Heart left ventricle (tissue), 16 donors: ENCODE data around the gene CDON. TPM values are rescaled to one million over a fixed set of nuclear protein-coding genes. Genes with fewer than 3 reads are reported as not detected.
A peak's percentile ranks its signal among the peaks of the same experiment; 100 is the strongest.

Source experiments
- ATAC-seq, 4 donors: fragments of 200-7000 bp; cut with Tn5 transposase; one replicate each; pipeline ENCODE4 v1.9.1; 2020 to 2022; ENCODE audit warnings: moderate library complexity in 4 of 4, mild to moderate bottlenecking in 3 of 4, moderate number of reproducible peaks in 1 of 4
- DNase-seq, 5 donors: peaks; one replicate each; pipeline ENCODE4 v3.0.0-alpha.2; 2020
- H3K27ac ChIP-seq, 12 donors: fragments of 200-600 bp; sonication (generic) in 4 of 12; one replicate each; pipeline versions ENCODE4 v1.5.0 to v1.8.0; 2016 to 2022; ENCODE audit warnings: mild to moderate bottlenecking in 2 of 12
- H3K27me3 ChIP-seq, 9 donors: fragments of 200-600 bp; sonication (generic) in 2 of 9; one replicate each; pipeline versions ENCODE4 v1.5.1 to v1.8.0; 2016 to 2022; ENCODE audit warnings: mild to moderate bottlenecking in 3 of 9
- H3K36me3 ChIP-seq, 9 donors: fragments of 200-600 bp; sonication (generic) in 2 of 9; one replicate each; pipeline versions ENCODE4 v1.5.0 to v1.8.0; 2018 to 2022; ENCODE audit warnings: mild to moderate bottlenecking in 2 of 9
- H3K4me1 ChIP-seq, 12 donors: fragments of 200-600 bp; sonication (generic) in 4 of 12; one replicate each; pipeline versions ENCODE4 v1.5.0 to v1.8.0; 2016 to 2022; ENCODE audit warnings: mild to moderate bottlenecking in 3 of 12
- H3K4me3 ChIP-seq, 12 donors: fragments of 200-600 bp; sonication (generic) in 4 of 12; one replicate each; pipeline versions ENCODE4 v1.5.0 to v1.8.0; 2017 to 2022; ENCODE audit warnings: mild to moderate bottlenecking in 9 of 12, moderate library complexity in 4 of 12
- H3K9me3 ChIP-seq, 12 donors: fragments of 200-600 bp; sonication (generic) in 4 of 12; one replicate each; pipeline versions ENCODE4 v1.5.0 to v1.8.0; 2016 to 2022; ENCODE audit warnings: mild to moderate bottlenecking in 1 of 12
- CTCF ChIP-seq, 12 donors: fragments of 200-600 bp; sonication (generic) in 4 of 12; IDR thresholded peaks; one replicate each; pipeline versions ENCODE4 v1.5.0 to v1.8.0; 2018 to 2022; ENCODE audit warnings: antibody characterized with exemption in 12 of 12, mild to moderate bottlenecking in 5 of 12
- POLR2A ChIP-seq, 2 donors: fragments of 450-650 bp; IDR thresholded peaks; one replicate each; pipeline ENCODE4 v1.6.1; 2017; ENCODE audit warnings: antibody characterized with exemption in 2 of 2, mild to moderate bottlenecking in 2 of 2, moderate library complexity in 2 of 2
- WGBS, 4 donors: extraction: QIAGEN DNeasy Blood & Tissue Kit in 2 of 4; methylation state at CpG; one replicate each; pipeline versions ENCODE4 v1.1.5 to v1.1.7; 2013 to 2018; 5-methylcytosine and 5-hydroxymethylcytosine counted together
- intact Hi-C, 10 donors: fragments of 100-400 bp; cut with DNase I; formaldehyde crosslinking; loops; one replicate each; pipeline versions ENCODE4 v1.11.1 to v1.14.2; 2022
- polyA plus RNA-seq, 2 donors: library from polyadenylated mRNA; stranded (reverse); fragments of 200-250 nt; gene quantifications; one replicate each; pipeline ENCODE4 v1.2.3, GENCODE V29; 2013
- total RNA-seq, 9 donors: library from RNA; depleted of rRNA in 2 of 9; stranded (reverse); fragments of >200 nt in 2 of 9; fragmentation: NEBNext Ultra II Directional in 3 of 9; extraction: Animal tissue kit (Norgen Biotek cat#: 25700) in 3 of 9; gene quantifications; one replicate each; pipeline versions ENCODE4 v1.1.0 to v1.2.4, GENCODE V29; 2016 to 2023
- donor health status: ischemic (EF 13 %, LVEDD 7.1; RV severe dilation, severe dysfunction).
- donor health status: healthy with polysubstance abuse.
- donor health status: DM: no; HTN: yes; CAD: no.
- donor health status: DM: no; HTN: no; CAD: no.
- donor health status: ischemic (EF 25% LVEDD 6.9; RV normal size, moderate dysfunction).
- donor health status: ischemic (EF 25% LVEDD 5.7; RV mildly dilated, moderate dysfunction).
- donor health status: healthy.
- donor health status: DM: yes; HTN: yes; CAD: no.
- donor health status: ischemic (EF 35%, LVEDD 5.7; RV mildly dilated, moderate dysfunction).
- donor health status: nonischemic (EF 11% LVEDD 7.7; RV severe dilation, severe dysfunction).
- donor health status: DM: yes; HTN: yes; CAD: no.
- donor health status: PGD.
- donor health status: ischemic (EF 29% LVEDD 5.4; RV normal size, mild dysfunction).
- donor health status: nonischemic (EF 23%, LVEDD 6.1; RV moderate dilation, normal function).

Gene CDON
- total and polyA plus RNA-seq, 11 donors, result 1.2 to 51.5 (median 7.3) TPM

GRCh38 chr11:125924384-125925007, 138.2 kb downstream of the CDON start:
- ATAC-seq (no peak), DNase-seq (no peak)
- no peaks in the 10 kb centered on the region for H3K4me1 ChIP-seq
- TF ChIP-seq CTCF (IDR thresholded peaks at IDR 0.05) (no peak), POLR2A (IDR thresholded peaks at IDR 0.05) (no peak)
- no peaks in the 10 kb centered on the region for H3K9me3 ChIP-seq
- WGBS, 4 donors, result 79 to 89% (median 87%) methylated on average over 9 of the region's 9 CpGs
- no peak overlapping the region for H3K27ac ChIP-seq
- H3K4me3 ChIP-seq, result no peak overlapping the region
- no peaks in the 10 kb centered on the region for H3K36me3 ChIP-seq
- peaks cover 0 to 10% (median 0%) of the 10 kb centered on the region in 9 donors for H3K27me3 ChIP-seq
- intact Hi-C loops, result loop anchor here in 4 of 10 donors (1.0 to 5.0 kb wide), 3 partner anchors 268 to 343 kb away; partner anchors contain the start of genes FOXRED1 (in 1 of the 4) and SRPRA (in 1 of the 4)

GRCh38 chr11:125923633-125924032, 139.0 kb downstream of the CDON start:
- H3K9me3 ChIP-seq, result no peaks in the 10 kb centered on the region
- H3K27me3 ChIP-seq, result peaks cover 0 to 13% (median 0%) of the 10 kb centered on the region in 9 donors
- no peaks in the 10 kb centered on the region for H3K4me1 ChIP-seq
- ATAC-seq, result no peak
- intact Hi-C loops, result loop anchor here in 7 of 10 donors (1.0 to 5.0 kb wide), 4 partner anchors 269 to 271 kb away; no protein-coding TSS in a partner anchor
- no peak overlapping the region for H3K27ac ChIP-seq
- TF ChIP-seq POLR2A (IDR thresholded peaks at IDR 0.05), result no peak
- TF ChIP-seq CTCF (IDR thresholded peaks at IDR 0.05), result no peak
- no peak for DNase-seq
- no peak overlapping the region for H3K4me3 ChIP-seq
- no peaks in the 10 kb centered on the region for H3K36me3 ChIP-seq
- 85 to 96% (median 92%) methylated on average over 8 of the region's 8 CpGs for WGBS, 4 donors

- Histone ChIP-seq H3K4me3 (no peak overlapping the region), H3K27ac (no peak overlapping the region), H3K36me3 (no peaks in the 10 kb centered on the region), H3K4me1 (no peaks in the 10 kb centered on the region), H3K9me3 (no peaks in the 10 kb centered on the region), H3K27me3 (peaks cover 0 to 13% (median 0%) of the 10 kb centered on the region in 9 donors)
- peak; percentile 69 to 89 (median 76) for ATAC-seq
- peak; percentile 65 to 87 (median 79) for TF ChIP-seq CTCF (IDR thresholded peaks at IDR 0.05)
- TF ChIP-seq POLR2A (IDR thresholded peaks at IDR 0.05), result no peak
- 5 to 9% (median 6%) methylated on average over 8 of the region's 8 CpGs for WGBS, 4 donors
- peak in 4 of 5 donors; percentile 52 to 61 (median 57) for DNase-seq
- intact Hi-C loops, result loop anchor here in 7 of 10 donors (1.0 to 5.0 kb wide), 4 partner anchors 269 to 272 kb away; no protein-coding TSS in a partner anchor
Observed at GRCh38 chr11:125923012-125923579, 139.6 kb downstream of the CDON start.

GRCh38 chr11:125922156-125922555, 140.5 kb downstream of the CDON start:
- no peaks in the 10 kb centered on the region for H3K9me3 ChIP-seq
- no peaks in the 10 kb centered on the region for H3K36me3 ChIP-seq
- 83 to 88% (median 86%) methylated on average over 3 of the region's 3 CpGs for WGBS, 4 donors
- no peak overlapping the region for H3K27ac ChIP-seq
- H3K4me1 ChIP-seq, result no peaks in the 10 kb centered on the region
- DNase-seq (no peak), ATAC-seq (no peak)
- no peak overlapping the region for H3K4me3 ChIP-seq
- intact Hi-C loops, result loop anchor here in 4 of 10 donors (2.0 to 5.0 kb wide), 2 partner anchors 270 to 273 kb away; no protein-coding TSS in a partner anchor
- peaks cover 0 to 20% (median 0%) of the 10 kb centered on the region in 9 donors for H3K27me3 ChIP-seq
- TF ChIP-seq POLR2A (IDR thresholded peaks at IDR 0.05) (no peak), CTCF (IDR thresholded peaks at IDR 0.05) (no peak)
